HG02642 (cell line): Measurements from ENCODE around the gene POU3F1.

ENCODE experiments used
- ATAC-seq: cut with Tn5 transposase; IDR thresholded peaks from one replicate; pipeline ENCODE4 v1.9.1; 2021; ENCODE audit warnings: mild to moderate bottlenecking; ENCODE audit not compliant: unreplicated experiment, poor library complexity

The POU3F1 gene

GRCh38 chr1:38046333-38046883, at the start of gene POU3F1:
Gene POU3F1, minus strand, starts transcription at chr1:38046793. Its CDS starts 50 bp downstream, at chr1:38046743.
- ATAC-seq = peak; percentile 25

- ATAC-seq = no peak
Measured at GRCh38 chr1:38095454-38095931, 48.9 kb upstream of the POU3F1 start.

- ATAC-seq = no peak
Measured at GRCh38 chr1:38094711-38095290, 48.2 kb upstream of the POU3F1 start.

- ATAC-seq = no peak
Measured at GRCh38 chr1:38093569-38094520, 47.3 kb upstream of the POU3F1 start.

- ATAC-seq = no peak
Measured at GRCh38 chr1:38092256-38092655, 45.7 kb upstream of the POU3F1 start.

- no peak for ATAC-seq
Measured at GRCh38 chr1:38090796-38091195, 44.2 kb upstream of the POU3F1 start.

- no peak for ATAC-seq
Measured at GRCh38 chr1:38089712-38090360, 43.2 kb upstream of the POU3F1 start.

- ATAC-seq = no peak
Measured at GRCh38 chr1:38088791-38089190, 42.2 kb upstream of the POU3F1 start.

- no peak for ATAC-seq
Measured at GRCh38 chr1:38088366-38088765, 41.8 kb upstream of the POU3F1 start.

- ATAC-seq = no peak
Measured at GRCh38 chr1:38087676-38088075, 41.1 kb upstream of the POU3F1 start.

GRCh38 chr1:38085666-38086330, 39.2 kb upstream of the POU3F1 start:
- ATAC-seq = no peak

- no peak for ATAC-seq
Measured at GRCh38 chr1:38084700-38085099, 38.1 kb upstream of the POU3F1 start.

GRCh38 chr1:38084113-38084512, 37.5 kb upstream of the POU3F1 start:
- no peak for ATAC-seq

GRCh38 chr1:38083541-38083940, 36.9 kb upstream of the POU3F1 start:
- ATAC-seq = no peak

GRCh38 chr1:38082769-38083263, 36.2 kb upstream of the POU3F1 start:
- no peak for ATAC-seq

GRCh38 chr1:38079019-38079418, 32.4 kb upstream of the POU3F1 start:
- no peak for ATAC-seq

- ATAC-seq = no peak
Measured at GRCh38 chr1:38077523-38078147, 31.0 kb upstream of the POU3F1 start.

- ATAC-seq = no peak
Measured at GRCh38 chr1:38076455-38076854, 29.9 kb upstream of the POU3F1 start.

- no peak for ATAC-seq
Measured at GRCh38 chr1:38076038-38076437, 29.4 kb upstream of the POU3F1 start.

- ATAC-seq = no peak
Measured at GRCh38 chr1:38075191-38075590, 28.6 kb upstream of the POU3F1 start.
